Islet of Langerhans (tissue), 1 donor: ENCODE data around the gene ZNF827.

Experiments used
- FAIRE-seq: peaks from one replicate; lab custom pipeline; 2011; peaks lifted over from hg19 to GRCh38; lab: Jason Lieb, UNC

Gene ZNF827

DNA sequence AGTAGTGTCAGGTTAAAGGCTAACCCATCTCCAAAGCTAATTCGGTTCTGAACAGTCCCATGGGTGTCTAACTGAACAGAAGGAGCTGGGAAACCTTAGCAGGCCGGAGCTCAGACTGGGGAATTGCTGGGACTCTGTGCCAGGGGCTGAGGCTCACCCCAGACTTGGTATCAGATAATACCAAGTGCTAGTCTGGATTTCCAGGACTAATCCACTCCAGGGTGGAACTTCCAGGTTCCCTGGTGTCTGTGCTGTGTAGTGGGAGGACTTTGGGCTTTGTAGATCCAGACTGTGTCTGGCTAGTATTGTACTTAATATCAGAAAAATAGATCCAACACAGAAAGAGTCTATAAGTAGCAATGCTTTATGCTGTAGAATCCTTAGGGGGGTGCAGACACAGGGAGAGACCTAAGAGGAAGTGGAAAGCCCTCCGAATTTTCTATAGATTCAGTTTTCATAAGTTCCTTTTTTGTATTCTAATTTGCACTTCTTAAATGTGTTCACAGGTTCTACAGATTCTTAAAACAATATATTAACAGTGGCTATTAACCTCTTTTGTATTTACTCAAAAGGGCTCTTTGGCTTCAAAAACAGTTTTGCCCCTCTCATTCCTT, 4.1 kb downstream of the ZNF827 start:
- FAIRE-seq = no peak

DNA sequence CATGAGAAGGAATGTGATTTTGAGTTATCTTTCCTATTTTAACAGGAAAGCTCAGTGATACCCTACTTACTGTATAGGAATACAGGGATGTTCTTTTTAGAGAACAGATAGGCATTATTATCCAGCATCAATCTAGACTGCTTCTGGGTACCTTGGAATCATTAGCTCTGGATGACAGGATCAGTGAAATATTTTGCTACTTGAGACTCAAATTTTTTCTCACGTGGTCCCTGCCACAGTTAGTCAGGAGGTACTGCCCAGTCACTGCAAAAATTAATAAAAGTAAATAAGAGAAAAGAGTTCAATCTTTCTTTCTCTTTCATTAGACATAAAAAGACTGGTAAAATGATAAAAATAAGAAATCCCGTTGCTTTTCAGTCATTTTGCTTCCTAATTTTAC, 5.5 kb downstream of the ZNF827 start:
- FAIRE-seq = no peak

- no peak for FAIRE-seq
Observed at GRCh38 chr4:145931403-145931802, 7.2 kb downstream of the ZNF827 start.

- no peak for FAIRE-seq
Observed at GRCh38 chr4:145930592-145930991, 8.0 kb downstream of the ZNF827 start.

- FAIRE-seq = no peak
Observed at GRCh38 chr4:145929415-145930178, 9.0 kb downstream of the ZNF827 start.

DNA sequence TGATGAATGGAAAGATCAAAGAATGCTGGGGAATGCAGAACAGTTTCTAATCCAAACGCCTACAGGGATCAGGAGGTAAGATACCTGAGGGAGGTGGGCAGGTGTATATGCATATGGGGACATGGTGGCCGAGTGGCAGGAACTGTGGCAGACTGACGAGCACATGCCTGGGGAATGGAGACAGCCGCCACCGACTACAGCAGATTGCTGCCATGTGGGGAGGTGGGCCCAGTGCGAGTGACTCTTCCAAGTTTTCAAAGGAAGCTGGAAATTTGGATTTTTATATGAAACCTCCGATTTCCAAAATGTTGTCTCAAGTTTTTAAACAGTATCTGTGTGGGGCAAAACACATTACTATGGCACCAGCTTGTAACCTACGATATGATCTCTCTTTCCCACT, 9.9 kb downstream of the ZNF827 start:
- no peak for FAIRE-seq

GRCh38 chr4:145927030-145927429, 11.6 kb downstream of the ZNF827 start:
- FAIRE-seq = no peak

GRCh38 chr4:145921231-145921630, 17.4 kb downstream of the ZNF827 start:
- FAIRE-seq = no peak

DNA sequence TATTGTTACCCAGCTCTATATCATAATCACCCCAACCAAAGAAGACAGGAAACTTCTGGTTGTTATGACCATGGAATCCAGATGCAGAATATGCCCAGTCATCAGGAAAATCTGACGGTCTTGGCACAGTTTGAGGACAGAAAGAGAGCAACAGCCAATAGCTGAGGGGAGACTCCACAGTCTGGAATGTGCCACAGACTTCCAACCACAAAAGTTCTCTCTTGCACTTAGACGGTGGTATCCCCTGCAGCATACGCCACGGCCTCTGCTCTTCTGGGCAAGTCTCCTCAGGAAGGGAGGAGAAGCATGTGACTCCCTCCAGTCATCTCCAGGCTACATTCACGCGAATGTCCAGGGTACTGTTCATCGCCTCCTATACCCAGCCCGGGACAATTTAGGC, 18.4 kb downstream of the ZNF827 start:
- no peak for FAIRE-seq

DNA sequence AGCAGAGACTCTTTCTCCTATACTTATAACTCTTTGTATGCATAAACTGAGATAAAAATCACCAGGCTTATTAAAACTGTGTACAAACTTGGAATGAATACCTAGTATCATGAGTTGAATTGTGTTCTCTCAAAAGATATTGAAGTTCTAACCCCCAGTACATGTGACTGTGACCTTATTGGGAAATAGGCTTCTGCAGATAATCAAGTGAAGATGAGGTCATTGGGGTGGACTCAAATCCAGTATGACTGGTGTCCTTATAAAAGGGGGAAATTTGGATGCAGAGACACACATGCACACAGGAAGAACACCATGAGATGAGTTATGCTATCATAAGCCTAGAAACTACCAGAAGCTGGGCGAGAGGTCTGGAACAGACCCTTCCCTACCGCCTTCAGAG, 26.2 kb downstream of the ZNF827 start:
- no peak for FAIRE-seq

DNA sequence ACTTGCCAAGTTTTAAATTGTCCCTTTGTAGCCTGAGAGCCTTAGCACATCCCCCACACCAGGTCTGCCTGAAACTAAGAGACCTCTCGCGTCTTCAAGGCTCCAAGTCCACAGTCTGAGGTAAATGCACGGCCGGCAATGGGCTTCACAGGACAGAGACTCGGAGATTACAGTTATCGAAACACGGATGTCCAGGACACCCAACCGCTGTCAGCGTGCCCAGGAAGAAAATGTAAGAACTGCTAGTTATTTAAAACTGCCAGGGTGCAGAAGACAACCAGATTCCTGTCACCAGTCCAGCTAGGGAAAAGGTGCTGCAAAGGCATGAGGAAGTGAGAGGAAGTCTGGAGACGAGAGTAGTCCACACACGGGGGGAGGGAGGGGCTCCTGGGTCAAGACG, 28.9 kb downstream of the ZNF827 start:
- FAIRE-seq = no peak

DNA sequence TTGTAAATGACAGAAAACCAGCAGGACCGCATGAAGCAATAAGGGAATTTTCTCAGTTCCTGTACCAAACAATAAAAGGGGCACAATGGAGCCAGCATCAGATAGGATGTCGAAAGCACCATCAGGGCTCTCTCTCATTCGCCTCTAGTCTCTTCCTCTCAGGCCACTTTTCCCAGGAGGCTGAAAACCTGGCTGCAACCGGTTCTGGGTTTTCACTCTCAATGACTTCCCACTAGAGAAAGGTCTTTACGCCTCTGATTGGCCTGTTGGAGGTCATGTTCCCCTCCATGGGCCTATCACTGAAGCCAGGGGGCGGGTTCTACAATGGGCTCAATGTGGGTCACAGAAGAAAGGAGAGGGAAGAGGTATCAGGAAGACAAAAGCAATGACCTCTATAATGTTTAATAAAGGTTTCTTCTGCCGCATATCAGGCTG, 29.3 kb downstream of the ZNF827 start:
- peak; percentile 64 for FAIRE-seq

- no peak for FAIRE-seq
Observed at GRCh38 chr4:145907812-145908211, 30.8 kb downstream of the ZNF827 start.

GRCh38 chr4:145907390-145907789, 31.2 kb downstream of the ZNF827 start:
- no peak for FAIRE-seq

DNA sequence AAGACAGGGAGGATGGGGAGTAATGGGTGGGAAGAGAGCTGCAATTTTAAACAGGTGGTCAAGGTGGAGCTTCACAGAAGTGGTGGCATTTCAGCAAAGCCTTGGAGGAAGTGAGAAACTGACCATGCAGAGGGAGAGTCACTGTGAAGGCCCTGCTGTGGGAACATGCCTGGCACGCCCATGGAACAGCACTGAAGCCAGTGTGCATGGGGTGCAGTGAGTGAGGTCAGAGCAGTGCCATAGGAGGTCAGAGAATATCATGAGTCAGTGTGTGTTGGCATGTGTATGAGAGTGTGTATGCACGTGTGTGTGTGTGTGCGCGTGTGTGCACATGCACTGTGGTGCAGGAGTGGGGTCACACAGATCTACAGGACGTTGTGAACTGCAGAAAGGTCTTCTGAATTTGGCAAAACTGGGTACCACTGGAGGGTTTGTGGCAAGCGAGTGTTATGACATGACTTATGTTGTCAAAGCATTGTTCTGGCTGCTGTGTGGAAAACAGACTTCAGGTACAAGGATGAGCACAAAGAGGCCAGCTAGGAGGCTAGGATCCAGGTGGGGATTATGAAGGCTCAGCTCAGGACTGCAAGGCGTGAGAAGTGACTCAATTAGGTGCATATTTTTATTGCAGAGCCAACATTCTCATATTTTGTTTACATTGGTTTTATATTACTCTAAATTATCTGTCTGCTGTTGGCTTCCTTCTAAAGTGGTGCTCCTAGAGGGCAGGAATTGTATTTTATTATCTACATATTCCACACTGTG, 34.0 kb downstream of the ZNF827 start:
- no peak for FAIRE-seq

- no peak for FAIRE-seq
Observed at GRCh38 chr4:145902522-145902921, 36.1 kb downstream of the ZNF827 start.

GRCh38 chr4:145899886-145900460, 38.6 kb downstream of the ZNF827 start:
- FAIRE-seq = peak; percentile 27

GRCh38 chr4:145898926-145899531, 39.6 kb downstream of the ZNF827 start:
- no peak for FAIRE-seq

- no peak for FAIRE-seq
Observed at GRCh38 chr4:145898466-145898865, 40.2 kb downstream of the ZNF827 start.

- FAIRE-seq = no peak
Observed at GRCh38 chr4:145895056-145895455, 43.6 kb downstream of the ZNF827 start.

DNA sequence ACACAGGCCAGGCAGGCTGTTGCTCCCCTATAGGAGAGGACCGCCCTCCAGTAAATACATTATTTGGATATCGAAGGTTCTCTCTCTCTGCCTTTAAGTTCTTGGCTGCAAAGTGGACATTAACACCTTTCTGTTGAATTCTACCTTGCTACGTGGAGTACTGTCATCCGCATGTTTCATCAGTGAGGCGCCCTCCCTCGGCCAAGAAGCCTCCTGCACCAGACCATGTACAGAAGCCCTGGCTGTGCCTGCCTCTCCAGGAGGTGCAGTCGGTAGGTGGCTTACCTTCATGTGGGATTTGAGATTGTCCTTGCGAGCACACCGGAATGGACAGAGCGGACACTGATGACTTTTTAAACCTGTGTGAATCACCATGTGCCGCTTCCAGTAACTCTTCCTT, 46.7 kb downstream of the ZNF827 start:
- no peak for FAIRE-seq

- FAIRE-seq = no peak
Observed at GRCh38 chr4:145890689-145891088, 47.9 kb downstream of the ZNF827 start.

GRCh38 chr4:145888393-145888792, 50.2 kb downstream of the ZNF827 start:
- no peak for FAIRE-seq
